ENCODE measurements around the gene ARF5.
"Not testable (repeated sequence)": the region's sequence is repeated elsewhere in the genome, so short reads cannot be mapped to it uniquely, and the experiment has no call there.

ARF5 gene

DNA sequence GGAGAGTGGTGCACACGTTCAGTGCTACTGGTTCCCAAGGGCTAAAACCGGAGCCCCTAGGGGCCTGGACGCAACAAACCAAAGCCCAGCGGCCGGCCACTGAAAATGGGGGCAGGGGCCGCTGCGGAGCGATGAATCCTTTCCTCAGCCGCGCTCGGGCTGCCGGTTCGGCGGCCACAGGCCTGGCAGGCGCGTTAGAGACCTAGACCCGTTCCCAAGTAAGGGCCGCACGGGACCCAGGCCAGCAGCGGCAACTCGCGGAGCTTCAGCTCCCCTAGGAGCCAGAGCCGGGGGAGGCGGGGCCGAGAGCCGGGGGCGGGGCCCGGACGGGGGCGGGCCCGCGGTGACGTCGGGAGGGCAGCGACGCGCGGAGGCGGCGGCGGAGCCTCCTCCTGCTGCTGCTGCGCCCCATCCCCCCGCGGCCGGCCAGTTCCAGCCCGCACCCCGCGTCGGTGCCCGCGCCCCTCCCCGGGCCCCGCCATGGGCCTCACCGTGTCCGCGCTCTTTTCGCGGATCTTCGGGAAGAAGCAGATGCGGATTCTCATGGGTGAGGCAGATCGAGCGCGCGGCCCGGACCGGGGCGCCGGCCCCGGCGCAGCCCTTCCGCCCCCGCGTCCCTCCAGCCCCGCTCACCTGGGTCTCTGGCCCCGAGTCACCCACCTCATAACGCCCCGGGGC is at the start of gene ARF5:
Gene ARF5 (plus strand): TSS at position 393 of the 678 bp plus-strand sequence. CDS start 88 bp downstream, at position 481.
- peak; percentile 90 for DNase-seq

DNA sequence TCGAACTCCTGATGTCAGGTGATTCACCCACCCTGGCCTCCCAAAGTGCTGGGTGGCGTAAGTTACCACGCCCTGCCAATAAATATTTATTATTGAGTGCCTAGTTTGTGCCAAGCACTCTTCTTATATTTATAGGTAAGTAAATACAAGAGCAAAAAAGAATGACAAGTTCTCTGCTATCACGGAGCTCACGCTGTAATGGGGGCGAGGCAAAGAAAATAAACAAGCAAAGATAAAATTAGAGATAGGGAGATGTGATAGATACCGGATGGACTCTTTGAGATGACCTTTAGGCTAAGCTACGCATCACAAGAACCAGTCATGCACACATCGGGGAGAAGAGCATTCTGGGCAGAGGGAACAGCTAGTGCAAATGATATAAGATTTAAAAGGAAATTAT is 49.1 kb upstream of the ARF5 start:
- no peak for DNase-seq

DNA sequence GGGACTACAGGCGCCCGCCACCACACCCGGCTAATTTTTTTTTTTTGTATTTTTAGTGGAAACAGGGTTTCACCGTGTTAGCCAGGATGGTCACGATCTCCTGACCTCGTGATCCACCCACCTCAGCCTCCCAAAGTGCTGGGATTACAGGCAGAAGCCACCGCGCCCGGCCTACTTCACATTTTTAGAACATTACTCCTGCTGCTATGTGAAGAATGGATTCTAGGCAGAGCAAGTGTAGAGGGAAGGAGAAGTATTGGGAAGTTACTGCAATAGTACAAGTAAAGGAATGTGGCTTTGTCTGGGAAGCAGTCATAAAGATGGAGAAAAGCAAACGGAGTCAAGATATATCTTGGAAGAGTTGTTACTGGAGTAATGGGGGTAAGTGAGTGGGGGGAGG is 47.8 kb upstream of the ARF5 start:
- DNase-seq, result not testable (repeated sequence)

DNA sequence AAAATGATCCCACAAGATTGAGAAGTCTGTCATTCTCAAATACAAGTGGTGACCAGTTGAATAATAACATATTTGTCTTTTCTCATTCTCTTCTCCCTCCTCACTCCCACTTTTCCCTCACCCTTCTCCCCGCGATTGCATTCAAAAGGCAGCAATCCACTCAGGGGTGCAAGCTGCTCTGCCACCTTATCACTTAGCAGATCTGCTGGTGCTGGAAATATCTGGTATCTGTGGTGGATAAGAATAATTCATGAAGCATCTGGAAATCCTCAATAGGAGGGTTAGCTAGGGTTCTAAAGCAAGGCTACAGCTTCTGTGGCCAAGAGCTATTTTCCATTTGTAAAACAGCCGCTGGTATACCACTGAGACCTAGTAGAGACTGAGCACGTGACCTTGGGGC is 46.7 kb upstream of the ARF5 start:
- DNase-seq, result no peak

DNA sequence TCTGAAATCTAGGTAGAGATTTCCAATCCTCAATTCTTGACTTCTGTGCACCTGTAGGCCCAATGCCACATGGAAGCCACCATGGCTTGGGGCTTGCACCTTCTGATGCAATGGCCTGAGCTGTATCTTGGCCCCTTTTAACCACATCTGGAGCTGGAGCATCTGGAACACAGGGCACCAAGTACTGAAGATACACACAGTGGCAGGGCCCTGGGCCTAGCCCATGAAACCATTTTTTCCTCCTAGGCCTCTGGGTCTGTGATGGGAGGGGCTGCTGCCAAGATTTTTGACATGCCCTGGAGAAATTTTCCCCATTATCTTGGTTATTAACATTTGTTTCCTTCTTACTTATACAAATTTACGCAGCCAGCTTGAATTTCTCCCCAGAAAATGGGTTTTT is 41.9 kb upstream of the ARF5 start:
- DNase-seq, result no peak

DNA sequence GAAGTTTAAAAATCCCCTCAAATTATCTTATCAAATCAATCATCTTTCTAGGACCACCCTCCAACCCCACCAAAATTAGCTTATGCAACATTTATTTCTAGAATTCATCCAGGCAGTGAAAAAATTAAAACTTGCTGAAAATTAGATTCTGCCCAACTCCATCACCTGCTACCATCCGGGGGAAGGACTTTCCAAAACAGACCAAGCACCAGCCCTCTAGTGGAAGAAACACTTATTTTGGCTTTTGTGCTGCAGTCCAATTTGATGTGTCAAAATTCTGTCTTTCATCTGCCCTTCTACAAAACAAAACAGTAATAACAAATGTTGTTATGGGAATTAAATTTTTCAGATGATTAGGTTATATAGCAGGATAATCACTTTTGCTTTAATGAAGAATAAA is 38.0 kb upstream of the ARF5 start:
- DNase-seq, result no peak

DNA sequence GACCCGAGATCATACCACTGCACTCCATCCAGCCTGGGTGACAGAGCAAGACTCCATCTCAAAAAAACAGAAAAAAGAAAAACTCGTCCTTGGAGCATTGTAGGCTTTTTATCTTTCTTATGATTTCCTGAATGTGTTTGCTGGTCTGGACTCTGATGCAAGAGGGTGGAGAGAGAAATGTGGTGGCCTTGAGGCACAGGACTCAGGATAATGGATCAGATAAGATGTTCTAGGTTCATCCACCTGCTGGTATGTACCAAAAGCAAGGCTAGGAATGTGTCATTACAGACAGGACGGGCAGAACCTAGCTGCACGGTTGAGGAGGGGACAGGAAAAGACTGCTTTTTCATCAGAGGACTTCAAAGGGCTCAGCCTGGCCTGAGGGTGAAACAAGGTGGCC is 36.3 kb upstream of the ARF5 start:
- DNase-seq, result no peak

DNA sequence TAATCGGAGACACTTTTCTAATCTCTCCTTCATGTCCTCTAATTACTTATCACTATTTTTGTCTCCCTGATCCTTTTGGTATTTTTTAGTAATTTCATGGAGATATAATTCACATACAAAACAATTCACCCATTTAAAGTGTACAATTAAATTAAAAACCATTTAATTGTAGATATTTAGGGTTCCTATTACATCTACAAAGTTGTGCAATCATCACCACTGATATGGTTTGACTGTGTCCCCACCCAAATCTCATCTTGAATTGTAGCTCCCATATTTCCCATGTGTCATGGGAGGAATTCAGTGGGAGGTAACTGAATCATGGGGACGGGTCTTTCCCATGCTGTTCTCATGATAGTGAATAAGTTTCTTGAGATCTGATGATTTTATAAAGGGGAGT is 31.8 kb upstream of the ARF5 start:
- DNase-seq, result no peak

DNA sequence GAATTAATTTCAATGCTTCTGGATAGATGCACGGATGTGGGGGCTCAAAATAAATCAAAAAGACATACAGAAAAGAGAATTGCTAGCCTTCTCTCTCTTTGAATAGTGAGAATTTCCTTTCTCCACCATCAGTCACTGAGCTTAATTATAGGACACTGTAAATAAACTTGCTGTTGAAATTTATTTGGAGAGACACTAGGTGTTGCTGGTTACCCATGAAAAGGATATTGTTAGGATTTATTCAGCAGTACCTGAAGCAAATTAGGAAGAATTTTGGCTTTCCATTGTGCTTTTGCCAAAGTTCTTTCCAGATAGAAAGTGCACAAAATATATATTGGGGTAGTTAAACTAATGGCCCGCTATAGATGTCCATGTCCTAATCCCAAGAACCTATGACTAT is 30.4 kb upstream of the ARF5 start:
- no peak for DNase-seq

DNA sequence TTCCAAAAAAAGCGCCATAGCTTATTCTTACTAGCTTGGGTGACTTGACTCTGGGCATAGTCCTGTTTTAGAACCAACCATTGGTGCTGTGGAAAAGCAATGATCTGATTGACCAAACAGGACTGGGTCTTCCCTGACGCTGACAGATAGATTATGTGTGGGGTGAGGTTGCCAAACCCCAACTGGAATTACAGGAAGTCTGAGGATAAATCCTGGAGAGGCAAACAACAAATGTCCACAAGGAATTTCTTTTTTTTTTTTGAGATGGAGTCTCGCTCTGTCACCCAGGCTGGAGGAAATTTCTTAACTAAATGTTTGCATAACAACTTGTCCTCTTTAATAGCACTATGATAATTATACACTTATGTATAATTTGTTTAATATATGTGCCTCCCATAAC is 22.0 kb upstream of the ARF5 start:
- no peak for DNase-seq

DNA sequence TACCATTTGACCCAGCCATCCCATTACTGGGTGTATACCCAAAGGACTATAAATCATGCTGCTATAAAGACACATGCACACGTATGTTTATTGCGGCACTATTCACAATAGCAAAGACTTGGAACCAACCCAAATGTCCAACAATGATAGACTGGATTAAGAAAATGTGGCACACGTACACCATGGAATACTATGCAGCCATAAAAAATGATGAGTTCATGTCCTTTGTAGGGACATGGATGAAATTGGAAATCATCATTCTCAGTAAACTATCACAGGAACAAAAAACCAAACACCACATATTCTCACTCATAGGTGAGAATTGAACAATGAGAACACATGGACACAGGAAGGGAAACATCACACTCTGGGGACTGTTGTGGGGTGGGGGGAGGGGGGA is 20.2 kb upstream of the ARF5 start:
- not testable (repeated sequence) for DNase-seq

DNA sequence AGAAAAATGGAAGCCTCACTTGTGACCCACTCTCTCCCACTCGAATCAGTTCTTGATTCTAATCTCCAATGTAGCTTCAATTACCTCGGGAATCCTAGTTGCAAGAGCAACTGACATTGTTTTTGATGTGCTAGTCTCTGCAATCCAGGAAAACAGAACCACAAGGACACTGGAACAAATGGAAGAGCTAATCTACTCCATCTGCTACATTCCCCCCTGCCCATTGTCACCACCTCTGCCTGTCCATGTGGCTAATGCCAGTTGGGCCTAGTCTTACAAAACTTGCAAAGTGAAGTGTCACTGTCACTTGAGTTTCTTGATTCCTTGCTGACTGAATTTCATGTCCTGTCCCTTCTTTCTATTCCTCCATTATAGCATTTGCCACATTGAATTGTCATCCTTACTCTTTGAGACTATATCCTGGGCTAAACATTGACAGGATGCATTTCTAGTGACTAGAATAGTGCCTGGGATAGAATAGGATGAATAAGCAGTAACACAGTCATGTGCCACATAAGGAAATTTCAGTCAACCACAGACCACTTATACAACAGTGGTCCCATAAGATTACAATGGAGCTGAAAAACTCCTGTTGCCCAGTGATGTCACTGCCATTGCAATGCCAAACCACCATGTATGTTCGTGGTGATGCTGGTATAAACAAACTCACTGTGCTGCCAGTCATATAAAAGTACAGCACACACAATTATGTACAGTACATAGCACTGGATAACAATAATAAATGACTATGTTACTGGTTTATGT is 16.3 kb upstream of the ARF5 start:
- DNase-seq, result no peak

DNA sequence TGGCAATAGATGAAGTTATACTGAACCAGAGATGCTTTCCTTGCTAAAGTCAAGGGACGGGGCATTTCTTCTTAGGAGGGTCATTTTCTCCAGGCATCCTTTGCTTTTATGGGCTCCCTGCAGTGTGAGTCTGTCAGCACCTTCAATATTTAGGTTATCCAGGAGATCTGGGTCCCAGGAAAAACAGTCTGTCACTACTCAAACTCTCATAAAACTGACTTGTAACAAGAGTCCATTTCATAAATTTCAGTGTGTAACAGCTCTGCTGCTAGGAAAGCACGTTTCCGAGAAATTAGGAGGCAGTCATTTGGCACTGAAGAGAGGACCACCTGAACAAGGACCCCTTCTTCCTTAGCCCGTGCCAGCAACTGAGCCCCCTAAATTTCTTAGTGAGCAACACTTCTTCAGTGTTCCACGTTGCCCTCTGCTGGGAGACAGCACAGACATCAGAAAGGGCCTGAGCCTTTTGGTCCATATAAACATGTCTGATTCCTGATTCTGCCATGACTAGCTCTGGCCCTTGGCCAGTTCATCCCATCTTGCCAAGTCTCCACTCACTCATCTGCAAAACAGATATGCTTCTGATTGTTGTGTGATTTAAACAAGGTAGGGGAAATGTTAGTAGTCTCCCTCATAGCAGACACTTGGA is 10.1 kb upstream of the ARF5 start:
- DNase-seq, result no peak

DNA sequence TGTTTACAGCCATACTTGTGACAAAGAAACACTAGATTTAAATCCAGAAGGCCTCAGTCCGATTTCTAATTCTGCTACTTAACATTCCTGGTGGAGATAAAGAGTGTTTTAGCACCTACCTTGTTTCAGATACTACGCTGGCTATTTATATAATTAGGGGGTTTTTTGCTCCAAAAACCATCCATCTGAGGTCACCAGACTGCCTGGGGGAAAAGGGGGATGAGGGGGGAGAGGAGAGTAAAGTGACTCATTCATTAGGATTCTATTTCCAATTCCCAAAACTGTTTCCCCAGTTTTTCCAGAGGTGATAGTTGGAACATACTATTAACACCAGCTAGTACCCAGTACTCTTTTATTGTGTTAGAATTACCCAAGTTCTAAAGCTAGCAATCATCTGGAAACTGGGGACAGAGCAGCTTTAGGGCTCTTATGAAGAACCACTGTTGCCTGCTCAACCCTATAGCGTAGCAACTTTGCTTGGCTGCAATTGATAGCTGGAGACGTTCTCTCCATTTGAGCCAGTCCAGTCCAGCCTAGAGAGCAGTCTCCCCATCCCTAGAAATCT is 9.4 kb upstream of the ARF5 start:
- DNase-seq, result no peak

DNA sequence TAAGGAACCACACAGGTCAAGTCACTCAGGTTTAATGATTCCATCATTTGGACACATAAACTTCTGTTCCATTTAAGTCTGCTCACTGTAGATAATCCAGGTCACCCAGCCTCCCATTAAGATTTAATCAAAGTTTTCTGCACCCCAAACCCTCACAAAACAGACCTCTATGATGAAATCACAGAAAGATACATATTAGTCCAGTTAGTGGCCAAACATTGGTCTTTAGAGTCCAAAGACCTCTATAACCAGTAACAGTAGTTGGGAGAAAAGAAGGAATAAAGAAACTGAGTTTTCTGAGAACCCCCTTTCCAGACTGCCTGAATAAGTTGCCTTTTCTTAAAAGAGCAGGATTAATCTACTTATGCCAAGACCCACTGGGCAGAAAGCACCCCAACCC is 7.6 kb upstream of the ARF5 start:
- DNase-seq, result no peak

DNA sequence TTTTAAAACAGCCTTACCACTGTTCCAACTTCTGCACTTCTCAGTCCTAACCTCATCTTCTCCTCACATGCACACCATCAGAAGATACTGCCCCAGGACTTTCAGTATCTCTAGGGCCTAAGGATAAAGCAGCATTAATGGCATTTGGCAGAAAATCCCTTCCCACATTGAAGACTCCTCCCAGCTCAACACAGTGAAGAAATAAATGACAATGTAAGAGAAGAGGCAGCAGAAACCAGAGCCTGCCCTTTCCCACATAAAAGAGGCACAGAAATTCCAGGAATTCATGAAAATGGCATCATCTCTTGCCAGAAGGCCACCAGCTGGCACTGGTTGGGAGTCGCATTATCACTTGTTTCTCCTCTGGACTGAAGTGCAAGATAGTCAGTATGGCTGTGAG is 6.5 kb upstream of the ARF5 start:
- no peak for DNase-seq

DNA sequence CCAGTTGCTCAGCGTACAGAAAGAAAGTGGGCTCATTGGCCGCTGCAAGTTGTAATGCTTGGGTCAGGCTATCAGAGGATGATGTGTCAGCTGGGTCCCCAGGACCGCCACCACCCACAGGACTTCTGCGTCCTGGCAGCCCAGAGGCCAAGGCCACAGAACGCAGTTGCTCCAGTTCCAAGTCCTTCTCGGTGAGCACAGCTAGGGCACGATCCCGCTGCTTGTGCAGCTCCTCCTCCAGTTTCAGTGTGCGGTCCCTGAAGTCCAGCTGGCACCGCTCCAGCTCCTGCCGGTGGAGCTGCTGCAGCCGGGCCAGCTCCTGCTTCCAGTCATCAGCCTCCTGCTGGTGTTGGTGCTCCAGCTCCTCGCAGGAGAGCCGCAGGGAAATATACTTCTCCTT is 5.8 kb upstream of the ARF5 start:
- no peak for DNase-seq

DNA sequence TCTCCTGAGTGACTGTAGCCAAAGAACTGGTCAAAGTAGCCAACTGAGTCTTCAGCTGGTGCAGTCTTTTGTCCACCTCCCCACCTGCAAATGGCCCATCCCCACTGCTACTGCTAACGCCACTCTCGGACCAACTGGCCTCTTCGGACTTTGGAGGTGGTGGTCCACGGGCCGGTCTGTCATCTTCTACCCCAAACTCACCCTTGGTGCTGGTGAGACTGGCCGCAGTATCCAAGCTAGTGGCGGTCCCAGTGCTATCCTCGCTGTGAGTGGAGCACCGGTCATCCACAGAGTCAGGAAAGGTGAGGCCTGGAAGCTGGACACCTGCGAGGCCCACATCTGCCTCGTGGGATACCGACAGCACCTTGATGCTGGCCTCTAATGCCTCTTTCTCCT is 3.6 kb upstream of the ARF5 start:
- DNase-seq, result no peak

DNA sequence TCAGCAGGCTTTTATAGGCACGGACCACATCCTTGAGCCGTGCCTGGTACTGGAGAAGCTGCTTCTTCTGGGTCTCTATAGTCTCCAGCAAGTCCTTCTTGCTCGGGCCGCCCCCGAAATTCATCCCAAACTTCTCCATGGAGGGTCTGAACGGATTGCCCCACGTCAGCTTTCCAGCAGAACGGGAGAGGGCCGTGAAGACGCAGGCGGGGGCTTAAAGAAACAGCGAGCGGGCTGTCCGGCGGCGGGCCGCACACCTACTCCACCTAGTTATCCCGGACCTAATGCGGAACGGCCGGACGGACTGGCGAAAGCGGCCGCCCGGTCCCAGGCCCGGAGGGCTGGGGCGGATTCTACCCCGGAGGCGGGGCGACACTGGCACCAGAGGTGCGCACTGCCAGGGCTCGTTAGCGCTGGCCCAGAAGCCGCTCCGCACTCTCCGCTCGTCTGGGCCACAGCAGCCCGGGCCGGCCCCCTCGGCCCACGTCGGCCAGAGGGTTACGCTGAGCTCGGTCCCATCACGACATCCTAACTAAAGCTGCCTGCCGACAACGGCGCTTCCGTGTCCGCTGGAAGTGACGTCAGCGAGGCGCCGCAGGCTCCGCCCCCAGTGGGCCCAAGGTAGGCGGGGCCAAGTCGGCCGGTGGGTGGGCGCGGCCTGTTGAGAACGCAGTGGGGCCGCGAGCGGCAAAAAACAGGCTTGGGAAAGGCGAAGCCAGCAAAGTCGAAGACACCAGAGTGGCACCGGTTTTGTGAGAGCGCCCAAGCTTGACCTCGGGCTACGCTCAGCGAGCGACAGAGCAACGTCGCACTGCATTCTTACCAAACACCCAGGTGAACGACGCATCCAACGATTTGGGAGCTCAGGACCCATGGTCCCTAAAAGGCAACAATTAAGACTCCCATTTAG is 2.9 kb upstream of the ARF5 start, which contains the start of gene GCC1:
Gene GCC1 (minus strand): TSS at position 553 of the 910 bp plus-strand sequence. CDS start 414 bp downstream, at position 139.
- DNase-seq, result peak; percentile 95

DNA sequence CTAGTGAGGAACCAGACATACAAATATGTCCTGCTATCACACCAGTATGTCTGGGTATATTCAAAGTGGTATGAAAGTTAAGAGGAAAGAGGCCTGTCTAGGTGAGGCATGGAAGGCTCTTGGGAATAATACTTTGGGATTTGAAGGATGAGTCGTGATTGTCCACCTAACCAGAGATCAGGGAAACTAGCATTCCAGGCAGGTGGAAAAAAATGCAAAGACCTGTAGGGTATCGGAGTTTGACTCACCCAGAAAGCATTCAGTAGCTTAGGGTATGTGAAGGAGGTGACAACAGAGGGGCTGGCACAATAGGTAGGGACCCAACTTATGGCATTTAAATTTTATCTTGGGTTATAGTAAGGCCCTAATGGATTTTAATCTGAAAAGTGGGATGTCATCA is 1.9 kb upstream of the ARF5 start:
- no peak for DNase-seq

DNA sequence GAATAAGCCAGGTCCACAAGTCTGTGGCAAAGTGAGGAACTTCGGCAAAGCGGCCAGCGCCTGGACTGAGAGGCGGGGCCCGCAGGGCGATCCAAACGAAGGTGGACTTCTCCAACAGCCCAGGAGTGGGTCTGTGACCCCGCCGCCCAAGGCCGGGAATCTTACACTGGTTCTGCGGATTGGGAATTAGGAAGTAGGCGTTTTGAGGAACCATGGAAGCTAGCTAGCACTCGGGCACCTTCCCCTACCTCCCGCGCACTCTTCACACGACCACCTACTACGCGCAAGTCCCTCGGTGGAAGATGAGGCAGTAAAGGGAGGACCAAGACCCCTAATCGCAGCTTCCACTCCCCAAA is 570 bp upstream of the ARF5 start:
- no peak for DNase-seq

DNA sequence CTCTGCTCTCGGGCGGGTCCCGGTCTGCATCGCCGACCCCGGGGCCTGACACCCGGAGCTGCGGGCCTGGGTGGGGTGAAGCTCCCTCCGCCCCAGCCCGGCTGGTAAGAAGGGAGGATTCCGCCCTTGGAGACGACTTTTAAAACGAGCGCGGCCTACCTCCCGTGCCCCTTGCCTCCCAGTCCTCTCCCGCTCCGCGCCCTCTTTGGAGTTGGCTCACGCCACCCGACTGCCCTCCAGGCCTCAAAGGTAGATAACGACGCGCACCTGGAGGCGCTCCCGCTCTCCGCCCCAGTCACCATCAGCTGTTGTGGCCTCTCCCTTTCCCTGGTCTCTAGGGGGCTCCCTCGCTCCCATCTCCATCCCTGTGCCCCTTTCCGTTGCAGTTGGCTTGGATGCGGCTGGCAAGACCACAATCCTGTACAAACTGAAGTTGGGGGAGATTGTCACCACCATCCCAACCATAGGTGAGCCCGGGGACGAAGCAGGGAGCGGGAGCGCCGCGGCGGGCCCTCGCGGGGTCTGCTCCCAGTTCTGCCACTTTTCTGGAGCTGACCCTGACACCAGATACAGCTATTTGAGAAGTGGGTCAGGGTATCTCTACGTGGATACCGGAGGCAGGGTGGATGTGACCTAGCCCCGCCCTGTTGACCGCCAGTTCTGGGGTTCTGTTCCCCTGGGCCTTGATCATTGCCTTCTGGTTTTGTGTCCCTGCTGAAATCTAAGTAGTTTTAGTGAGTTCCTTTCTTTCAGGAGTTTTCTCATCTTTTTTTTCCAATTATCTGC is 679 bp downstream of the ARF5 start:
- DNase-seq, result peak; percentile 34

Data from activated CD4-positive, alpha-beta T cell treated with anti-CD3 and anti-CD28 coated beads for 48 hours (primary cell).